HepG2 (cell line): ENCODE measurements around the gene TOMM40L. TPM values are rescaled to one million over a fixed set of nuclear protein-coding genes. Genes with fewer than 3 reads are reported as not detected.
A peak's percentile ranks its signal among the peaks of the same experiment; 100 is the strongest.

Source experiments
- ARHGAP35 ChIP-seq: sonication (generic); formaldehyde crosslinking; IDR thresholded peaks from 2 replicates; pipeline ENCODE4 v1.9.0; 2022; ENCODE audit warnings: mild to moderate bottlenecking, inconsistent platforms, moderate library complexity, missing genetic modification reagents, borderline replicate concordance
- ARNT ChIP-seq: fragments of 450-650 bp; IDR thresholded peaks from 2 replicates; pipeline ENCODE4 v1.6.1; 2017
- CBFB ChIP-seq: sonication (generic); formaldehyde crosslinking; IDR thresholded peaks from 2 replicates; pipeline ENCODE4 v1.4.0; 2020; ENCODE audit warnings: missing genetic modification reagents
- DMAP1 ChIP-seq: IDR thresholded peaks from 2 replicates; pipeline ENCODE4 v1.6.1; 2016
- EEA1 ChIP-seq: sonication (generic); formaldehyde crosslinking; IDR thresholded peaks from 2 replicates; pipeline ENCODE4 v1.5.1; 2020; ENCODE audit warnings: mild to moderate bottlenecking, missing genetic modification reagents, borderline replicate concordance
- HNRNPUL1 ChIP-seq: fragments of 200-400 bp; formaldehyde crosslinking; IDR thresholded peaks from 2 replicates; pipeline ENCODE4 v1.6.1; 2017; ENCODE audit warnings: low read depth, mild to moderate bottlenecking, low read length, moderate library complexity
- HOXA3 ChIP-seq: sonication (generic); formaldehyde crosslinking; IDR thresholded peaks from 2 replicates; pipeline ENCODE4 v1.5.0; 2020; ENCODE audit warnings: missing genetic modification reagents
- HOXD1 ChIP-seq: sonication (generic); formaldehyde crosslinking; IDR thresholded peaks from 2 replicates; pipeline ENCODE4 v1.5.0; 2020; ENCODE audit warnings: missing genetic modification reagents
- KMT2B ChIP-seq: IDR thresholded peaks from 2 replicates; pipeline ENCODE4 v1.6.1; 2016; ENCODE audit warnings: missing genetic modification reagents, missing compliant biosample characterization
- MED1 ChIP-seq: sonication (generic); formaldehyde crosslinking; IDR thresholded peaks from 2 replicates; pipeline ENCODE4 v1.4.0; 2020; ENCODE audit warnings: missing genetic modification reagents
- MXD4 ChIP-seq: IDR thresholded peaks from 2 replicates; pipeline ENCODE4 v1.6.1; 2016; ENCODE audit warnings: mild to moderate bottlenecking, missing biosample characterization, missing genetic modification reagents
- POLR2A ChIP-seq, 2 experiments: IDR thresholded peaks; 2 replicates each; pipeline ENCODE4 v1.6.1; 2011; ENCODE audit warnings: low read depth in 2 of 2, low read length in 2 of 2, mild to moderate bottlenecking in 1 of 2, moderate library complexity in 1 of 2; ENCODE audit not compliant: insufficient read depth in 1 of 2
- SRY ChIP-seq: sonication (generic); formaldehyde crosslinking; IDR thresholded peaks from 2 replicates; pipeline ENCODE4 v1.8.0; 2022; ENCODE audit warnings: mild to moderate bottlenecking, missing genetic modification reagents
- TAF15 ChIP-seq: fragments of 200-400 bp; formaldehyde crosslinking; IDR thresholded peaks from one replicate; pipeline ENCODE4 v1.6.1; 2018; ENCODE audit warnings: mild to moderate bottlenecking, low read depth, low read length; ENCODE audit not compliant: poor library complexity, severe bottlenecking
- THAP8 ChIP-seq: sonication (generic); formaldehyde crosslinking; IDR thresholded peaks from 2 replicates; pipeline ENCODE4 v1.5.1; 2020; ENCODE audit warnings: missing genetic modification reagents, mild to moderate bottlenecking, borderline replicate concordance
- ZBTB38 ChIP-seq: sonication (generic); formaldehyde crosslinking; IDR thresholded peaks from 2 replicates; pipeline ENCODE4 v1.5.1; 2020; ENCODE audit warnings: mild to moderate bottlenecking, missing genetic modification reagents
- ZFY ChIP-seq: sonication (generic); formaldehyde crosslinking; IDR thresholded peaks from 2 replicates; pipeline ENCODE4 v1.4.0; 2020; ENCODE audit warnings: missing genetic modification reagents
- ZNF260 ChIP-seq: sonication (generic); formaldehyde crosslinking; IDR thresholded peaks from 2 replicates; pipeline ENCODE4 v1.4.0; 2020; ENCODE audit warnings: missing genetic modification reagents, low read depth, mild to moderate bottlenecking, borderline replicate concordance
- ZNF280D ChIP-seq: sonication (generic); formaldehyde crosslinking; IDR thresholded peaks from 2 replicates; pipeline ENCODE4 v1.5.1; 2020; ENCODE audit warnings: mild to moderate bottlenecking, missing genetic modification reagents
- ZNF512B ChIP-seq: sonication (generic); formaldehyde crosslinking; IDR thresholded peaks from 2 replicates; pipeline ENCODE4 v1.5.1; 2020; ENCODE audit warnings: missing genetic modification reagents, mild to moderate bottlenecking, borderline replicate concordance
- polyA plus RNA-seq, 8 experiments: library from polyadenylated mRNA; depleted of rRNA in 3 of 8; stranded (reverse) in 7 of 8; unstranded in 1 of 8; fragments of >200 nt; fragmentation: Illumina TruSeq in 4 of 8; extraction: Trizol in 4 of 8; gene quantifications; 2 replicates each; pipeline versions ENCODE4 v1.2.1 to v1.2.3, GENCODE V29; 2011 to 2016; ENCODE audit warnings: low read depth in 4 of 8, missing spikeins in 1 of 8, mixed read lengths in 1 of 8; ENCODE audit not compliant: insufficient read depth in 1 of 8
- total RNA-seq, 5 experiments: library from RNA; depleted of rRNA; stranded (reverse); fragments of >200 nt; fragmentation: Illumina TruSeq; extraction: Trizol; gene quantifications; 2 replicates each; pipeline ENCODE4 v1.2.3, GENCODE V29; 2016; ENCODE audit warnings: low read depth in 1 of 5
- TF ChIP-seq, protein P1 (sequence below): sonication (generic); formaldehyde crosslinking; IDR thresholded peaks from 2 replicates; pipeline ENCODE4 v1.4.0; 2020; ENCODE audit warnings: mild to moderate bottlenecking, missing genetic modification reagents, borderline replicate concordance

TOMM40L gene
- total and polyA plus RNA-seq, 2 of the 13 experiments (the other 11 are each of a cell fraction or from before 2014, with no cell fraction given) = 14.1 to 26.2 TPM

- TF ChIP-seq ZNF280D (CRISPR knock-in tag) (0 out of 2 replicates have a peak, but pooled peaks have one; percentile 15), POLR2A (IDR thresholded peaks at IDR 0.05; ENCODE audit: insufficient read depth in 1 of 2, low read depth in 2 of 2, low read length in 2 of 2) (peak; percentile 45 to 49; a peak in 3 of 4 replicates), ZBTB38 (CRISPR knock-in tag) (0 out of 2 replicates have a peak, but pooled peaks have one; percentile 7), TAF15 (no peak), ARHGAP35 (CRISPR knock-in tag) (no peak), HOXD1 (0 out of 2 replicates have a peak, but pooled peaks have one; percentile 23), ZFY (CRISPR knock-in tag) (no peak; the same call in 1 of the 2 replicates), MXD4 (CRISPR knock-in tag) (no peak), ZNF512B (CRISPR knock-in tag) (0 out of 2 replicates have a peak, but pooled peaks have one; percentile 46), DMAP1 (CRISPR knock-in tag) (peak; percentile 41; the same call in 1 of the 2 replicates), SRY (CRISPR knock-in tag) (peak; percentile 54; the same call in 1 of the 2 replicates), MED1 (CRISPR knock-in tag) (peak; percentile 9; the same call in 1 of the 2 replicates), EEA1 (peak; percentile 30; the same call in 1 of the 2 replicates), ARNT (no peak), THAP8 (no peak), HNRNPUL1 (no peak), ZNF260 (CRISPR knock-in tag) (no peak), KMT2B (CRISPR knock-in tag) (0 out of 2 replicates have a peak, but pooled peaks have one; percentile 47), HOXA3 (peak; percentile 5; the same call in 1 of the 2 replicates), CBFB (no peak)
- TF ChIP-seq, protein P1, sequence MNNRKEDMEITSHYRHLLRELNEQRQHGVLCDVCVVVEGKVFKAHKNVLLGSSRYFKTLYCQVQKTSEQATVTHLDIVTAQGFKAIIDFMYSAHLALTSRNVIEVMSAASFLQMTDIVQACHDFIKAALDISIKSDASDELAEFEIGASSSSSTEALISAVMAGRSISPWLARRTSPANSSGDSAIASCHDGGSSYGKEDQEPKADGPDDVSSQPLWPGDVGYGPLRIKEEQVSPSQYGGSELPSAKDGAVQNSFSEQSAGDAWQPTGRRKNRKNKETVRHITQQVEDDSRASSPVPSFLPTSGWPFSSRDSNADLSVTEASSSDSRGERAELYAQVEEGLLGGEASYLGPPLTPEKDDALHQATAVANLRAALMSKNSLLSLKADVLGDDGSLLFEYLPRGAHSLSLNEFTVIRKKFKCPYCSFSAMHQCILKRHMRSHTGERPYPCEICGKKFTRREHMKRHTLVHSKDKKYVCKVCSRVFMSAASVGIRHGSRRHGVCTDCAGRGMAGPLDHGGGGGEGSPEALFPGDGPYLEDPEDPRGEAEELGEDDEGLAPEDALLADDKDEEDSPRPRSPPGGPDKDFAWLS = no peak
Measured at GRCh38 chr1:161222175-161223019, 3.5 kb upstream of the TOMM40L start (continued).
